Right cardiac atrium (tissue), 5 donors: ENCODE measurements around the gene BTG2. TPM values are rescaled to one million over a fixed set of nuclear protein-coding genes. Genes with fewer than 3 reads are reported as not detected.

Source experiments
- ATAC-seq, 2 donors: fragments of 200-7000 bp; cut with Tn5 transposase; one replicate each; pipeline versions ENCODE4 v1.8.0 to v1.9.1; 2020; ENCODE audit warnings: moderate library complexity in 2 of 2, mild to moderate bottlenecking in 1 of 2
- DNase-seq, 3 donors: peaks; one replicate each; pipeline ENCODE4 v3.0.0-alpha.2; 2020
- H3K27ac ChIP-seq: one replicate; pipeline ENCODE4 v1.5.1; 2013; ENCODE audit warnings: mild to moderate bottlenecking, low read length, control low read depth, moderate library complexity
- H3K27me3 ChIP-seq: one replicate; pipeline ENCODE4 v1.6.1; 2013; ENCODE audit not compliant: control insufficient read depth, insufficient read depth
- H3K4me1 ChIP-seq: one replicate; pipeline ENCODE4 v1.6.1; 2013; ENCODE audit warnings: low read length; ENCODE audit not compliant: control insufficient read depth, insufficient read depth
- H3K4me3 ChIP-seq: one replicate; pipeline ENCODE4 v1.5.1; 2013; ENCODE audit warnings: low read length, control low read depth
- H3K9me3 ChIP-seq: one replicate; pipeline ENCODE4 v1.6.1; 2013; ENCODE audit warnings: low read length; ENCODE audit not compliant: control insufficient read depth
- WGBS: extraction: QIAGEN DNeasy Blood & Tissue Kit; methylation state at CpG from one replicate; pipeline ENCODE4 v1.1.7; 2013; 5-methylcytosine and 5-hydroxymethylcytosine counted together
- intact Hi-C, 4 donors: fragments of 100-400 bp; cut with DNase I; formaldehyde crosslinking; loops; one replicate each; pipeline versions ENCODE4 v1.11.0 to v1.14.0; 2022 to 2023
- polyA plus RNA-seq: library from polyadenylated mRNA; stranded (reverse); fragments of 200-250 nt; gene quantifications from one replicate; pipeline ENCODE4 v1.2.3, GENCODE V29; 2013
- total RNA-seq, 4 donors: library from RNA; stranded (reverse); fragmentation: NEBNext Ultra II Directional; extraction: Animal tissue kit (Norgen Biotek cat#: 25700); gene quantifications; one replicate each; pipeline ENCODE4 v1.2.1, GENCODE V29; 2021
- donor health status: healthy with polysubstance abuse.
- donor health status: DM: no; HTN: yes; CAD: no.
- donor health status: DM: no; HTN: no; CAD: no.
- donor health status: DM: no; HTN: yes; CAD: no; lungs with severe emphysema.
- donor health status: DM: yes; HTN: yes; CAD: no.

BTG2 gene
- total and polyA plus RNA-seq, 5 donors, result 68.1 to 361 (median 126) TPM

DNA sequence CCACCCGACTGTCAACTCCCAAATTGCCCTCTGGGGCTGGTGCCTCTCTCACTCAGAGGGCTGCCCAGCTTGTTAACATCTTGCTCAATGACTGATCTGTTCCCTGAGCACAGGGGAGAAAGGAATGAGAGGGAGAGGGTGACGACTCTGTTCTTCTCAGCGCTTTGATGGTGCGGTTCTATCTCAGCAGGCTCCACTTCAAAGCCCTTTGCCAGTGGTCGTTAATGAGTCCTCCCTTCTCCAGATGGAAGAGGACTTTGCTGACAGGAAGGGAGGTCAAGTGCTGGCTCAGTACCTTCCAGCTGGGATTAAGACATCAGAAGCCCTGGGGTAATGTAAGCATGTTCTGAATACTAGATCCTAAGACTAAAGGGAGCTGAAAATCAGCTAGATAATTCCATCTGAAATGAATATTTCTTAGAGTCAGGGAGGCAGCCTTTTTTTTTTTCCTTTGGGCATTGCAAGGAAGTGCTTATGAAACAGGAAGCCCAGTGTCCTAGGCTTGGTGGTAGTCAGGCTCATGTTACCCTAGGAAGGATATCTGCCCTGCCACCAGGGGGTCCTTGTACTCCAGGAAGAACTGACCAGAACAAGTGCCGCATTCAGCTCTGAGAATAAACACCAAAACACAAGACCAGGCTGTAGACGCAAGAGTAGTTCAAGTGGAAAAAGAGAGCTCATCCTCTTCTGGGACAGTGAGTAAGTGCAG, 40.9 kb downstream of the BTG2 start:
- H3K4me1 ChIP-seq, result peaks cover 4% of the 10 kb centered on the region
- intact Hi-C loops, result loop anchor here in 1 of 4 donors (2.0 kb wide), 1 partner anchor 135 kb away; no protein-coding TSS in a partner anchor
- peak overlapping the region; percentile 25 for H3K27ac ChIP-seq

DNA sequence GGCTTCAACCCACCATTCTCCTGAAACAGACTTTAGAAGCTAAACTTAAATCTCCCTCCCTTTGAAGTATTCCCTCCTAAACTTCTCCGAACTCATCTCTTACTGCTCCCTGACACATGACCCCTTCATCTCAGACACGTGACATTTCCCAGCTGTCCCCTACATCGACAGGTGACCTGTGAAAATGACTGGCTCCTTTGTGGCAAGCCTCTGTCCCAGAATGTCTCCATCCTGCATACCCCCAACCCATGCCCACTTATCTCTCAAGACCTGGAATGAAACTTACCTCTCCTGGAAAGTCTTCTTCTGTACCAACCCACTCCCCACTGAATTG, 41.4 kb downstream of the BTG2 start:
- ATAC-seq (no peak), DNase-seq (no peak)
- Histone ChIP-seq H3K27ac (no peak overlapping the region), H3K4me3 (no peak overlapping the region), H3K4me1 (peaks cover 4% of the 10 kb centered on the region), H3K27me3 (no peaks in the 10 kb centered on the region), H3K9me3 (no peaks in the 10 kb centered on the region)
- WGBS, result 89% methylated on average over 3 of the region's 3 CpGs
- intact Hi-C loops, result loop anchor here in 1 of 4 donors (2.0 kb wide), 1 partner anchor 134 kb away; no protein-coding TSS in a partner anchor

More for the DNA sequence above, 40.9 kb downstream of the BTG2 start:
- H3K27me3 ChIP-seq, result no peaks in the 10 kb centered on the region
- H3K9me3 ChIP-seq, result no peaks in the 10 kb centered on the region
- no peak for DNase-seq
- H3K4me3 ChIP-seq, result no peak overlapping the region
- no peak for ATAC-seq
- WGBS, result 66% methylated on average over 7 of the region's 7 CpGs

DNA sequence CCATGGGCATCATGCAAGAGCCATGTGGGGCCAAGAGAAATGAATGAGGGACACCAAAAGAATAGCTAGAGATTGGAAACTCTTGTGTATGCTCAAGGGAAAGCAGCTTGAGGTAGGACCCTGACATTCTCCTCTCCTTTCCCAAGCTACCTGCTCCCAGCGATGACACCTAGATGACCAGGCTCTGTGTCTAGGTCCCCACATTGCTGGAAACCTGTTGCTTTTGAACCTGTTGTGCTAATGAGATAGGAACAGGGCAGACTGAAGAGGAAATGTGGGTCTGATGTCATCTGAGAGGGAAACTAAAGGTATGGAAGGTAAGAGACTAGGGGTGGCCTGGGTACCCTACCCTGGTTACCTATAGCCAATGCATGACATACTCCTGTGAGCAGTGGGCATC, 43.8 kb downstream of the BTG2 start:
- peaks cover 4% of the 10 kb centered on the region for H3K4me1 ChIP-seq
- no peaks in the 10 kb centered on the region for H3K9me3 ChIP-seq
- no peak for DNase-seq
- intact Hi-C loops, result no loop called here
- ATAC-seq, result no peak
- WGBS, result 100% methylated on average over 1 of the region's 1 CpG
- H3K27me3 ChIP-seq, result no peaks in the 10 kb centered on the region
- H3K4me3 ChIP-seq, result no peak overlapping the region
- no peak overlapping the region for H3K27ac ChIP-seq

DNA sequence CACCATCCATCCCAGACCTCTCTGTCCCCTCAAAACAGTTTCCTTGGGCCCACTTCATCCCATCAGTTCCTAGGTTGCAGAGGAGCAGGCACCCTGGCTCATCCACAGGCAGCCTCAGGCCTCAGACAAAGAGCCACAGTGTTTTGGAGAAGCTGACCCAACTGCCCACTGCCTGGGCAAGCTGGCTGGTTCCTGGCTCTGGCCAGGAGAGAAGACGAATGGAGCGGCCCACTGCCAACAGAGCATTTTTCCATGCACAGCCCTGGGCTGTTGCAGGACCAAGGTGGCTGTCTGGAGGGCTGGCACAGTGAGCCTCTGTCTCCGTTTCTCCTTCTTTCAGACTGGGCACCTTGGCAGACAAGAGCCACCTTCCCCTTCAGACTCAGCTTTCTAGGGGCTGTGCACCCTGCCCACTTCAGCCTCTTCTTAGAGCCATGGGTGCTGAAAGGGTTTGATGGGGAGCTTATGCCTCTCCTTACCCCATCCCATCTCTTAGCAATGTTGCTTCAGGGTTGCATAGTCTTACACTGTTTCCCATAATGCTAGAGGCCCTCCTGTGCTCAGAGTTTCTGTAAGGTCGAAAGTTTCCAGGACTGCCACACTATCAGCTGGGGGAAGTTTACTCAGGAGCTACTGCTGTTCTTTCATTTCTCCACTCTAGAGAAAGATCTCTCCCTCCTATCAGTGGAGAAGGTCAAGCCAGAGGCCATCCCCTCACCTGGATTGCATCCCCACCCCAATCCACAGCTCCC, 44.6 kb downstream of the BTG2 start:
- Histone ChIP-seq H3K4me3 (peak overlapping the region; percentile 35), H3K27ac (no peak overlapping the region), H3K4me1 (peaks cover 9% of the 10 kb centered on the region), H3K27me3 (no peaks in the 10 kb centered on the region), H3K9me3 (no peaks in the 10 kb centered on the region)
- DNase-seq (no peak), ATAC-seq (peak; percentile 20 to 55)
- intact Hi-C loops, result loop anchor here in 1 of 4 donors (5.0 kb wide), 1 partner anchor 127 kb away; the partner anchor contains the start of gene PRELP
- WGBS, result 73% methylated on average over 4 of the region's 4 CpGs

DNA sequence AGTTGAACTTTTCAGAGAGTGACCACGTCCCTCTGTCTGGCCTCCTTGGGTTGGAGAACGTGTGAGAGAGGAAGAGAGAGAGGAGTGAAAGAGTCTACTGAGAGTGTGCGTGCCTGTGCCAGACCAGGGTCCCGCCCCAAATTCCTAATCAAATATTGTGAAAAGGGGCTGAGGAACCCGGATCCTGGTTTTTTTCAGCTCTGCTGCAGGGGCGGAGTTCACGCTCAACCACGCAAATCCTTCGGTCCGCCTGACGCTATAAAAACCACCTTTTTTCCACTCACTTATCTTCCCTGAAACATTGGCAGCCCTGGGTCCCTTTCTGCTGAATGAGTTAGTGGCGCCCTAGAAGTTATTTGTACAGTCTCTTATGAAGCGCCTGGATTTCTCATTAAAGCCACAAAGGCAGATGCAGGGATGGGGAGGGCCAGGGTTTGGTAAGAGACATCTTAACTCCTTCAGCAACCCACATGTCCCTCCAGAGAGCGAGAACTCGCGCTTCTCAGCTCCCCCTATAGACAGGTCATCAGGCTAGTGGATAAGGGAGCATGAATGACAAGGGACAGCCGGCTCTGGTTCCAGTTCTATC, 45.8 kb downstream of the BTG2 start, which contains the start of gene FMOD:
TSS of gene FMOD (minus strand) at position 86 of the 589 bp plus-strand sequence. CDS start 2,852 bp downstream, outside the sequence.
- Histone ChIP-seq H3K4me3 (peak within 1 kb of the TSS; percentile 35), H3K9me3 (no peaks in the 10 kb centered on the region), H3K27ac (peak within 1 kb of the TSS; percentile 58), H3K27me3 (no peaks in the 10 kb centered on the region), H3K4me1 (peaks cover 9% of the 10 kb centered on the region)
- intact Hi-C loops, result loop anchor here in 1 of 4 donors (5.0 kb wide), 1 partner anchor 126 kb away; the partner anchor contains the start of gene PRELP
- DNase-seq (peak; percentile 81 to 87 (median 85)), ATAC-seq (peak; percentile 85 to 87)
- WGBS, result 11% methylated on average over 17 of the region's 17 CpGs

DNA sequence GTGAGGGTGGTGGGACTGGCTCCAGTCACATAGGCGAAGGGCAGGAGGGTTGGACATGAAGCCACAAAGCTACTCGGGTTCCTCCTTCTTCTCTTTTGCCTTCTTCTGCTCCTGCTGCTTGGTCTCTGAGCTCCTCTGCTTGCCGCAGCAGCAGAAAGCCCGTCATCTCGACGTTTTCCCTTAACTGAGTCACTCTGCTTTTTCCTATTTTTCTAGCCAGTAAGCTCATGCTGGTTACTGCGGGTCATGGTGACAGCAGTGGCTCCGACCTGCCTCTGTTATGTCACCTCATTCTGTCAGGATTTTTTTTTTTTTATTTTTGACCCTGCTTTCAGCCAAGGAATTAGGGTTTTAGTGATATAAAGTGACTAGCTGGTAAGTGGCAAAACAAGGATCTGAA, 48.2 kb downstream of the BTG2 start:
- Histone ChIP-seq H3K9me3 (no peaks in the 10 kb centered on the region), H3K4me1 (peaks cover 9% of the 10 kb centered on the region), H3K27me3 (no peaks in the 10 kb centered on the region), H3K4me3 (no peak overlapping the region), H3K27ac (no peak overlapping the region)
- intact Hi-C loops, result loop anchor here in 1 of 4 donors (5.0 kb wide), 1 partner anchor 124 kb away; the partner anchor contains the start of gene PRELP
- no peak for DNase-seq
- WGBS, result 74% methylated on average over 8 of the region's 8 CpGs
- no peak for ATAC-seq

DNA sequence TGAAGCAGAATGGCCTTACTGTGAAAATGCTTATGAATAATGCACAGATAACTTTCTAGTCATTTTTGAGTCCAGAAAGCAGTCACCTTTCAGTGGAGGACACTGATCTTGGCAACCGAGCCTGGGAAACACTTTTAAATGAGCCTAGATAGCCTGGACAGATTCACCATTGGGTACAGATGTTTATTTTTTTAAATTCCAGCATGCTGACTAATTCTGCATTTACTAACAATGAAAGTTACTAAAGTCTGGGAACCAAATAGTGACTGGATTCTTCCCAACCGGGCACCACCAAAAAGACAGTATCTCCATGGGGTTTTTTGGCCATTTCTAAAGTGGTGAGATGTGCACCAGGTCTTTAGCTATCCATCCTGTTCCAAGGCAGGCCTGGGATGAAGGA, 48.9 kb downstream of the BTG2 start:
- 60% methylated on average over 2 of the region's 2 CpGs for WGBS
- no peak for DNase-seq

DNA sequence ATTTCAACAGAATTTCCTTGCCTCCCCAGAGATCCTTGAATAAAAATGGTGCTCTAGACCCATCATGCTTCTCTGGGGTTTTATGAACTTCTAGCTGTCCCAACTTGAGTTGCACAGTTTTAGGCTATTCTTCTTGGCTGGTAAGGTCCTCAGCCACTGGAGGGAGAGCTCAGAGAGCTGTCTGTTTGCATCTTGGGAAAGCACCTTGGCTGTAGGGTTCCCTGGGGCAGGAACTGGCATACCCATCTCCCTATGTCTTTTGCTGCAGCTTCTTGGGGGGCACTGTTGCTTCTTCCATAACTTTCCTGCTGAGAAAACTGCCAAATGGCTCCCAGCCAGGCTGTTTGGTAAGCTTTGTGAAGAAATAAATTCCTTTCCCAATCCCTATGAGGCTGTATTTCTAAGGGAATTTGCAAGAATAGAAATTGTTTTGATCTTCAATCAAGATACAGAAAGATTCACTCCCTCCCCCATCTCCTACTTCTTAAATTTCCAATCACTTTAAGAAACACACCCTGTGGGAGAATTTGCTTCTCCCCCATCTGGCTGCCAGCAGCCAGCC, 53.8 kb downstream of the BTG2 start:
- H3K9me3 ChIP-seq, result no peaks in the 10 kb centered on the region
- intact Hi-C loops, result no loop called here

More for the DNA sequence above, 48.9 kb downstream of the BTG2 start:
- no peaks in the 10 kb centered on the region for H3K9me3 ChIP-seq
- H3K27me3 ChIP-seq, result no peaks in the 10 kb centered on the region
- H3K27ac ChIP-seq, result peak overlapping the region; percentile 38
- H3K4me3 ChIP-seq, result no peak overlapping the region
- ATAC-seq, result no peak
- intact Hi-C loops, result loop anchor here in 1 of 4 donors (5.0 kb wide), 1 partner anchor 123 kb away; the partner anchor contains the start of gene PRELP
- peaks cover 9% of the 10 kb centered on the region for H3K4me1 ChIP-seq

More for the DNA sequence above, 53.8 kb downstream of the BTG2 start:
- Histone ChIP-seq H3K27ac (no peak overlapping the region), H3K27me3 (no peaks in the 10 kb centered on the region), H3K4me3 (no peak overlapping the region), H3K4me1 (peaks cover 7% of the 10 kb centered on the region)
- no peak for ATAC-seq
- DNase-seq, result peak in 2 of 3 donors; percentile 52 to 81
